GM23248 (cell line): ENCODE results near the gene NUP188. TPM values are rescaled to one million over a fixed set of nuclear protein-coding genes. Genes with fewer than 3 reads are reported as not detected.

Source experiments
- DNase-seq: peaks from one replicate; pipeline ENCODE4 v3.0.0-alpha.2; 2015
- H2AFZ ChIP-seq: fragments of 200-600 bp; sonication (generic); 2 replicates; pipeline ENCODE4 v1.6.1; 2016; ENCODE audit warnings: antibody characterized with exemption
- H3F3A ChIP-seq: fragments of 200-600 bp; sonication (generic); 2 replicates; pipeline ENCODE4 v1.6.1; 2016; ENCODE audit warnings: mild to moderate bottlenecking, antibody characterized with exemption, mixed run types; ENCODE audit not compliant: insufficient read depth
- H3K27ac ChIP-seq: fragments of 200-600 bp; sonication (generic); 2 replicates; pipeline ENCODE4 v1.5.1; 2016; ENCODE audit warnings: mild to moderate bottlenecking
- H3K27me3 ChIP-seq: fragments of 200-600 bp; sonication (generic); replicated peaks from 2 replicates; pipeline ENCODE4 v1.6.1; 2016; ENCODE audit warnings: mild to moderate bottlenecking; ENCODE audit not compliant: insufficient read depth
- H3K36me3 ChIP-seq: fragments of 200-600 bp; sonication (generic); 2 replicates; pipeline ENCODE4 v1.6.1; 2016; ENCODE audit warnings: low read depth, mild to moderate bottlenecking
- H3K4me1 ChIP-seq: fragments of 200-600 bp; sonication (generic); 2 replicates; pipeline ENCODE4 v1.6.1; 2016; ENCODE audit warnings: mild to moderate bottlenecking; ENCODE audit not compliant: insufficient read depth
- H3K4me2 ChIP-seq: fragments of 200-600 bp; sonication (generic); one replicate; pipeline ENCODE4 v1.6.1; 2016; ENCODE audit warnings: mild to moderate bottlenecking; ENCODE audit not compliant: unreplicated experiment
- H3K4me3 ChIP-seq: fragments of 200-600 bp; sonication (generic); 2 replicates; pipeline ENCODE4 v1.5.1; 2016; ENCODE audit warnings: mild to moderate bottlenecking
- H3K79me2 ChIP-seq: fragments of 200-600 bp; sonication (generic); 2 replicates; pipeline ENCODE4 v1.6.1; 2016; ENCODE audit warnings: mild to moderate bottlenecking; ENCODE audit not compliant: insufficient read depth
- H3K9ac ChIP-seq: fragments of 200-600 bp; sonication (generic); 2 replicates; pipeline ENCODE4 v1.6.1; 2016; ENCODE audit warnings: mild to moderate bottlenecking
- H3K9me2 ChIP-seq: fragments of 200-600 bp; sonication (generic); 2 replicates; pipeline ENCODE4 v1.6.1; 2016; ENCODE audit warnings: mixed run types, mild to moderate bottlenecking, moderate library complexity; ENCODE audit not compliant: insufficient read depth
- H3K9me3 ChIP-seq: fragments of 200-600 bp; sonication (generic); one replicate; pipeline ENCODE4 v1.6.1; 2017; ENCODE audit warnings: low read depth
- H4K20me1 ChIP-seq: fragments of 200-600 bp; sonication (generic); 2 replicates; pipeline ENCODE4 v1.6.0; 2016; ENCODE audit not compliant: insufficient read depth
- EZH2 ChIP-seq: fragments of 200-600 bp; sonication (generic); IDR thresholded peaks from 2 replicates; pipeline ENCODE4 v1.6.1; 2018; ENCODE audit warnings: antibody characterized with exemption, mild to moderate bottlenecking; ENCODE audit not compliant: insufficient read depth, poor library complexity, severe bottlenecking
- EZH2phosphoT487 ChIP-seq: fragments of 200-600 bp; sonication (generic); IDR thresholded peaks from 2 replicates; pipeline ENCODE4 v1.6.1; 2018; ENCODE audit warnings: antibody characterized with exemption, moderate library complexity, mild to moderate bottlenecking, low read depth; ENCODE audit not compliant: insufficient read depth
- WGBS, 2 experiments: methylation state at CpG; one replicate each; pipeline ENCODE4 v1.1.6; 2015 to 2017; ENCODE audit warnings: low lambda C conversion rate in 2 of 2, low coverage in 1 of 2; ENCODE audit errors: missing lambda C conversion rate in 2 of 2; 5-methylcytosine and 5-hydroxymethylcytosine counted together
- in situ Hi-C: fragments of 300-500 bp; cut with MboI; formaldehyde crosslinking; loops from 2 replicates; pipeline ENCODE4 v1.15.0; 2020
- polyA plus RNA-seq: library from polyadenylated mRNA; unstranded; fragments of >200 nt; fragmentation: Nextera tagmentation; extraction: Ambion mirVana; gene quantifications from 2 replicates; pipeline ENCODE4 v1.2.1, GENCODE V29; 2016
- total RNA-seq: library from RNA; depleted of rRNA; stranded (reverse); fragments of >200 nt; shearing (Covaris generic); gene quantifications from 2 replicates; pipeline ENCODE4 v1.2.3, GENCODE V29; 2014

The NUP188 gene
- total and polyA plus RNA-seq, 2 experiments from 2014 or later = 24.9 to 45.9 TPM

DNA sequence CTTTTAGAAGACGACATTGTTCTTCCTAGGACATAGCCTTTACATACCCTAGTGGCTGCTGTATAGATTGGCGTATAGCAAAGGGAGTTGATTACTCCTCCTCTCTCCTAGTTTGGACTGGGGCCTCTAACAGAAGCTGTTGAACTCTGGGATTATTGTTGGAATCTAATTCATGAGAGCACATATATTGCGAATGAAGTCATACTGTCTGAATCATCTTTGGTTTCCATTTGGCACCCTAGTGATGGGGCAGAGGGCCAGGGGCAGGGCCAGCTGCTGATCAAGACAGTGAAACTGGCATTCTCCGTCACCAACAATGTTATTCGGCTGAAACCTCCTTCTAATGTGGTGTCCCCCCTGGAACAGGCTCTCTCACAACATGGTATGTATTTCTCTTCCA is 40.3 kb downstream of the NUP188 start:
- peak overlapping the region; percentile 56 for H3K9ac ChIP-seq
- H3K4me3 ChIP-seq = peak overlapping the region; percentile 22
- H3K79me2 ChIP-seq = no peaks in the 10 kb centered on the region
- in situ Hi-C loops = no loop called here
- H3F3A ChIP-seq = peaks cover 22% of the 10 kb centered on the region
- H3K27ac ChIP-seq = peak overlapping the region; percentile 78
- H3K4me2 ChIP-seq = peak overlapping the region; percentile 61
- H3K27me3 ChIP-seq = no peaks in the 10 kb centered on the region
- peak; percentile 93 for DNase-seq
- TF ChIP-seq EZH2 (no peak), EZH2phosphoT487 (no peak)
- H3K9me2 ChIP-seq = no peaks in the 10 kb centered on the region
- H3K4me1 ChIP-seq = peaks cover 15% of the 10 kb centered on the region
- H3K36me3 ChIP-seq = peaks cover 40% of the 10 kb centered on the region
- 5 to 14% methylated on average over 5 of the region's 5 CpGs for WGBS, 2 experiments
- H2AFZ ChIP-seq = peak overlapping the region; percentile 49; the same call in 1 of the 2 replicates
- no peaks in the 10 kb centered on the region for H3K9me3 ChIP-seq
- H4K20me1 ChIP-seq = no peaks in the 10 kb centered on the region

DNA sequence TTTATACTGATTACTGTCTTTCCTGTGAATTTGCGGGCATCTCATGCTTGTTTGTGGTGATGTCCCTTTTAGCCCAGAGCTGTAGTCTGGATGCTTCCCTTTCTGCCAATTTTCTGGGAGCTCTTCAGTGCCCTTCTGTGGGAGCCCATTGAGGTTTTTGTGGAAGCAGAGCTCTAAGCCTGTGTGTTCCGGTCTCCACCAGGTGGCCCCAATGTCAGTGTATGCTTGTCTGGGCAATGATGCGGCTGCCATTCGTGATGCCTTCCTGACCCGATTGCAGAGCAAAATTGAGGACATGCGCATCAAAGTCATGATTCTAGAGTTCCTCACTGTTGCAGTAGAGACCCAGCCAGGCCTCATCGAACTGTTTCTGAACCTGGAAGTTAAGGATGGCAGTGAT is 45.5 kb downstream of the NUP188 start:
- Histone ChIP-seq H4K20me1 (no peaks in the 10 kb centered on the region), H3K4me2 (no peak overlapping the region), H3K27me3 (no peaks in the 10 kb centered on the region), H2AFZ (no peak overlapping the region), H3K36me3 (peaks cover 43% of the 10 kb centered on the region), H3K79me2 (no peaks in the 10 kb centered on the region), H3K4me3 (no peak overlapping the region), H3K9me2 (no peaks in the 10 kb centered on the region), H3K4me1 (peaks cover 5% of the 10 kb centered on the region), H3K27ac (no peak overlapping the region), H3F3A (peaks cover 4% of the 10 kb centered on the region), H3K9me3 (no peaks in the 10 kb centered on the region), H3K9ac (no peak overlapping the region)
- TF ChIP-seq EZH2phosphoT487 = no peak
- no peak for TF ChIP-seq EZH2
- in situ Hi-C loops = no loop called here
- 85 to 86% methylated on average over 7 of the region's 7 CpGs for WGBS, 2 experiments
- peak; percentile 22 for DNase-seq

DNA sequence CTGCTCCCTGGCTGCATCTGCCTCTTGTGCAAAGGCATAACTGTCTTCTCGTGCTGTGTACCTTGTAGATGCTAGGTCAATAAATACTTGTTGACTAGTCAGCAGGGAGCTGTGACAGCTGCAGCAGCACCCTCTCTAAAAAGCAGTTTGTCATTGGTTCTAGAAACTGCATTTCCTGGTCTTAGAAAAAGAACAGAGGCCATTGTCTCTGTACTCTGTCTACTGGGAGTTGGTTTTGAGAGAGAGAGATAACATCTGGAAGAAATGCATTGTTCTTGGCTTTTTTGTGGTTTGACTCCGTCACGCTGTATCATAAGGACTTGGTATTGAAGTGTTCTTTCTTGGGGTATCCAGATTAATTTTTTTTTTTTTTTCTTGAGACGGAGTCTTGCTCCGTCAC is 48.3 kb downstream of the NUP188 start:
- no peaks in the 10 kb centered on the region for H3F3A ChIP-seq
- no peaks in the 10 kb centered on the region for H3K4me1 ChIP-seq
- no peaks in the 10 kb centered on the region for H4K20me1 ChIP-seq
- H3K9me2 ChIP-seq = no peaks in the 10 kb centered on the region
- H2AFZ ChIP-seq = no peak overlapping the region
- H3K4me2 ChIP-seq = no peak overlapping the region
- H3K4me3 ChIP-seq = no peak overlapping the region
- H3K9me3 ChIP-seq = no peaks in the 10 kb centered on the region
- no peaks in the 10 kb centered on the region for H3K27me3 ChIP-seq
- TF ChIP-seq EZH2 (no peak), EZH2phosphoT487 (no peak)
- in situ Hi-C loops = no loop called here
- no peak for DNase-seq
- peaks cover 33% of the 10 kb centered on the region for H3K36me3 ChIP-seq
- no peaks in the 10 kb centered on the region for H3K79me2 ChIP-seq
- WGBS, 2 experiments = 98 to 99% methylated on average over 5 of the region's 5 CpGs
- no peak overlapping the region for H3K27ac ChIP-seq
- no peak overlapping the region for H3K9ac ChIP-seq

DNA sequence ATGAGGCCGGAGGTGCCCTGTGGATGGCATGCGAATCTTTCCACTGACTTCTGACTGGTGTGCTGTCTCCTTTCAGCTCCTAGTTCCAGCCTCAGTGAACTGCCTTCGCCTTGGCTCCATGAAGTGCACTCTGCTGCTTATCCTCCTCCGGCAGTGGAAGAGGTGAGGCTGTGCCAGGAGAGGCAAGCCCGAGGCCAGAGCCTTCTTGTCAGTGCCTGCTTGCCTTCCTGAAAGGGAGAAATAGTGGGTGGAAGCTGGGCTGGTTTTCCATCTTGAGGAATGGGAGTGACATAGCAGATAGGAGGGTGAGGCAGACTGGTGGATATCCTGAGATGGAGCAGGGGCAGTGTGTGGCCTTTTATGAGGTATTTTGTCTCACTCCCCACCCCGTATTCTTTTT is 51.0 kb downstream of the NUP188 start:
- Histone ChIP-seq H4K20me1 (no peaks in the 10 kb centered on the region), H3K79me2 (no peaks in the 10 kb centered on the region), H3K9ac (no peak overlapping the region), H3K36me3 (peaks cover 21% of the 10 kb centered on the region), H3K9me2 (no peaks in the 10 kb centered on the region), H2AFZ (no peak overlapping the region), H3K27me3 (no peaks in the 10 kb centered on the region), H3K27ac (no peak overlapping the region), H3K9me3 (no peaks in the 10 kb centered on the region), H3K4me3 (no peak overlapping the region), H3F3A (no peaks in the 10 kb centered on the region), H3K4me2 (no peak overlapping the region), H3K4me1 (no peaks in the 10 kb centered on the region)
- TF ChIP-seq EZH2 (no peak), EZH2phosphoT487 (no peak)
- in situ Hi-C loops = no loop called here
- 95 to 99% methylated on average over 6 of the region's 6 CpGs for WGBS, 2 experiments
- DNase-seq = no peak
